Measurements from ENCODE around the gene TMEM263.
"Not testable (repeated sequence)": the region's sequence is repeated elsewhere in the genome, so short reads cannot be mapped to it uniquely, and the experiment has no call there.

Gene TMEM263

GRCh38 chr12:106955377-106956047 lies at the start of gene TMEM263:
TMEM263 (plus strand) TSS chr12:106955907; CDS start chr12:106967117, 11,210 bp downstream.
- peak; percentile 92 for DNase-seq (ENCODE audit: low spot score)

- DNase-seq (ENCODE audit: low spot score): no peak
These were observed 49.0 kb upstream of the TMEM263 start for GRCh38 chr12:106906715-106907114.

GRCh38 chr12:106907411-106907810 lies 48.3 kb upstream of the TMEM263 start:
- DNase-seq (ENCODE audit: low spot score): no peak

- no peak for DNase-seq (ENCODE audit: low spot score)
These were observed 47.9 kb upstream of the TMEM263 start for GRCh38 chr12:106907846-106908245.

- no peak for DNase-seq (ENCODE audit: low spot score)
These were observed 47.1 kb upstream of the TMEM263 start for GRCh38 chr12:106908561-106908960.

GRCh38 chr12:106910202-106910601 lies 45.5 kb upstream of the TMEM263 start:
- DNase-seq (ENCODE audit: low spot score): no peak

GRCh38 chr12:106911581-106911980 lies 44.1 kb upstream of the TMEM263 start:
- DNase-seq (ENCODE audit: low spot score): no peak

GRCh38 chr12:106913456-106913855 lies 42.3 kb upstream of the TMEM263 start:
- DNase-seq (ENCODE audit: low spot score): no peak

GRCh38 chr12:106914796-106915634 lies 40.7 kb upstream of the TMEM263 start:
- DNase-seq (ENCODE audit: low spot score): no peak

- DNase-seq (ENCODE audit: low spot score): no peak
These were observed 40.1 kb upstream of the TMEM263 start for GRCh38 chr12:106915635-106916026.

GRCh38 chr12:106917503-106917902 lies 38.2 kb upstream of the TMEM263 start:
- DNase-seq (ENCODE audit: low spot score): no peak

- no peak for DNase-seq (ENCODE audit: low spot score)
These were observed 37.0 kb upstream of the TMEM263 start for GRCh38 chr12:106918746-106919145.

- DNase-seq (ENCODE audit: low spot score): peak; percentile 67
These were observed 35.7 kb upstream of the TMEM263 start for GRCh38 chr12:106919910-106920544.

GRCh38 chr12:106921976-106922375 lies 33.7 kb upstream of the TMEM263 start:
- not testable (repeated sequence) for DNase-seq (ENCODE audit: low spot score)

- not testable (repeated sequence) for DNase-seq (ENCODE audit: low spot score)
These were observed 32.1 kb upstream of the TMEM263 start for GRCh38 chr12:106923594-106923993.

GRCh38 chr12:106924268-106924861 lies 31.3 kb upstream of the TMEM263 start:
- DNase-seq (ENCODE audit: low spot score): no peak

- DNase-seq (ENCODE audit: low spot score): no peak
These were observed 29.1 kb upstream of the TMEM263 start for GRCh38 chr12:106926657-106927056.

GRCh38 chr12:106934277-106934676 lies 21.4 kb upstream of the TMEM263 start:
- no peak for DNase-seq (ENCODE audit: low spot score)

- DNase-seq (ENCODE audit: low spot score): no peak
These were observed 14.1 kb upstream of the TMEM263 start for GRCh38 chr12:106941481-106942156.

GRCh38 chr12:106942775-106943174 lies 12.9 kb upstream of the TMEM263 start:
- no peak for DNase-seq (ENCODE audit: low spot score)

- no peak for DNase-seq (ENCODE audit: low spot score)
These were observed 10.4 kb upstream of the TMEM263 start for GRCh38 chr12:106945261-106945851.

All from kidney capillary endothelial cell (primary cell).